Activated T-cell treated with anti-CD3 and anti-CD28 coated beads, Interleukin-2, amount 50 U/mL, for 24 hours (primary cell): Measurements from ENCODE around the gene PSG1.
A peak's percentile ranks its signal among the peaks of the same experiment; 100 is the strongest.
"Not testable (repeated sequence)": the region's sequence is repeated elsewhere in the genome, so short reads cannot be mapped to it uniquely, and the experiment has no call there.

Experiments used
- DNase-seq: peaks from one replicate; pipeline ENCODE4 v3.0.0-alpha.2; 2020
- H3K27ac Mint-ChIP-seq: 2 replicates; pipeline ENCODE4 v1.8.0; 2020; ENCODE audit warnings: mild to moderate bottlenecking, mixed read lengths
- H3K27me3 Mint-ChIP-seq: 2 replicates; pipeline ENCODE4 v1.8.0; 2020; ENCODE audit warnings: mixed read lengths
- H3K36me3 Mint-ChIP-seq: 2 replicates; pipeline ENCODE4 v1.8.0; 2020; ENCODE audit warnings: low read depth, mixed read lengths
- H3K4me1 Mint-ChIP-seq: 2 replicates; pipeline ENCODE4 v1.8.0; 2020; ENCODE audit warnings: low read depth, mixed read lengths
- H3K4me3 Mint-ChIP-seq: 2 replicates; pipeline ENCODE4 v1.8.0; 2020; ENCODE audit warnings: mild to moderate bottlenecking, moderate library complexity, mixed read lengths
- H3K9me3 Mint-ChIP-seq: 2 replicates; pipeline ENCODE4 v1.8.0; 2020; ENCODE audit warnings: mixed read lengths

Gene PSG1

DNA sequence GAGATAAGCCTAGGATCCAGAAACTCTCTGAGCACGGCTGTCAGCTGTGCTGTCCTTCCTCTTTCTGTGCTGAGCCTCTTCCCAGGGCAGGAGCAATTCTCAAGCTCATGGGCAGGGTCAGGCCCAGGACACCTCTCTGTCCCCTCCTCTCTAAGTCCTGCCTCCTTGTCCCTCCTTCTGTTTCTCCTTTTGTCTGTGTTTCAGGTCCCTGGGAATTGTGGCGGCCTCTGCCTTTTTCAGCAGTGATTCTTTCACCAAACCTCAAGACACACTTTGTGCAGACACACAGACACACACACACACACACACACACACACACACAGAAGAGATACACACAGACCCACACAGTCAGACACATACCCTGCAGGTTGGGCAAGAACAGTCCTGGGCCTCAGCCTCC, at the start of gene PSG1:
Gene PSG1 (minus strand): TSS at position 101 of the 400 bp plus-strand sequence. CDS start 132 bp downstream, outside the sequence.
- Mint-ChIP-seq H3K36me3 (no peaks in the 10 kb centered on the region), H3K4me1 (no peaks in the 10 kb centered on the region), H3K9me3 (no peaks in the 10 kb centered on the region), H3K27me3 (peaks cover 20% of the 10 kb centered on the region), H3K27ac (no peak within 1 kb of the TSS), H3K4me3 (no peak within 1 kb of the TSS)
- no peak for DNase-seq

DNA sequence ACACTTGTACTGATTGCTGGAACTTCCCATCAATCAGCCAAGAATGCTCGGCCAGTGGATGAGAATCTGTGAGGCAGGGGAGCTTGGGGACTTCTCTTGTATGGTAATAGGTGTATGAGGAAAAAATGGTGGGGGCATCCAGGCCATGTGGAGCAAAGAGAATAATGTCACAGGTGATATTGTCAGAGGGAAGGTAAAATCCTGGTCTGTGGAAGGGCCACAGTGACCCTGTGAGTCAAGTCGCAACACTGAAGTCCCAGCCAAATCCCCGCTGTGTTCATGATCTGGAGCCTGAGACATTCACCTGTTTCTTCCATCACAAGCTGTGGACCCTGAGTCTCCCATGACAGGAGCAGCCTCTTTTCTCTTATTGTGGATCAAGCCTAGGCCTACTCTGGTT, 49.4 kb upstream of the PSG1 start:
- H3K4me1 Mint-ChIP-seq: no peaks in the 10 kb centered on the region
- no peak overlapping the region for H3K27ac Mint-ChIP-seq
- H3K36me3 Mint-ChIP-seq: no peaks in the 10 kb centered on the region
- DNase-seq: no peak
- no peaks in the 10 kb centered on the region for H3K9me3 Mint-ChIP-seq
- peaks cover 26% of the 10 kb centered on the region for H3K27me3 Mint-ChIP-seq
- no peak overlapping the region for H3K4me3 Mint-ChIP-seq

DNA sequence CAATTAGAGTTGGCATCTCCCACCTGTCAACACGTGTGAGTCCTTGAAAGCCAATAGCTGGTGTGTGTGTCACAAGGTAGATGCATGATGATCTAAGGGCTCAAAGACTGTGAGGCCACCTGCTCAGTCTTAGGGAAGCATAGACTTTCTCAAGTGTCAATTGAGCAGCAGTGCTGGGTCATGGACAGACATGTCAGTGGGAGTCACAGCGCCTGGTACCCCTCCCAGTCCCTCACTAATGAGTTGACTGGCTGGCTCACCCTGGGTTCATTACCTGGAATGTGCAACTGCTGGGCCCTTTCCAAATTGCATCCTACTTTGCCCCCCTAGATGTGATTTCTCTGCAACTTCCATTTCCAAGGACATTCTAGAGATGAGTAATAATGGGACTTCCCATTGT, 47.3 kb upstream of the PSG1 start:
- Mint-ChIP-seq H3K27ac (no peak overlapping the region), H3K36me3 (no peaks in the 10 kb centered on the region), H3K27me3 (peaks cover 31% of the 10 kb centered on the region), H3K4me3 (no peak overlapping the region), H3K9me3 (no peaks in the 10 kb centered on the region), H3K4me1 (no peaks in the 10 kb centered on the region)
- DNase-seq: no peak

GRCh38 chr19:42923106-42923505, 43.6 kb upstream of the PSG1 start:
- peaks cover 27% of the 10 kb centered on the region for H3K27me3 Mint-ChIP-seq
- not testable (repeated sequence) for H3K36me3 Mint-ChIP-seq, H3K4me1 Mint-ChIP-seq, H3K9me3 Mint-ChIP-seq, H3K27ac Mint-ChIP-seq, H3K4me3 Mint-ChIP-seq
- peak; percentile 32 for DNase-seq

GRCh38 chr19:42920971-42921370, 41.5 kb upstream of the PSG1 start:
- H3K27me3 Mint-ChIP-seq: peaks cover 19% of the 10 kb centered on the region
- not testable (repeated sequence) for H3K27ac Mint-ChIP-seq, H3K4me1 Mint-ChIP-seq, DNase-seq, H3K4me3 Mint-ChIP-seq, H3K36me3 Mint-ChIP-seq, H3K9me3 Mint-ChIP-seq

- no peak overlapping the region for H3K4me3 Mint-ChIP-seq
- no peak for DNase-seq
- no peak overlapping the region for H3K27ac Mint-ChIP-seq
- H3K27me3 Mint-ChIP-seq: peaks cover 15% of the 10 kb centered on the region
- no peaks in the 10 kb centered on the region for H3K36me3 Mint-ChIP-seq
- no peaks in the 10 kb centered on the region for H3K9me3 Mint-ChIP-seq
- H3K4me1 Mint-ChIP-seq: no peaks in the 10 kb centered on the region
Observed at GRCh38 chr19:42919757-42920079, 40.2 kb upstream of the PSG1 start.

- H3K4me1 Mint-ChIP-seq, H3K27ac Mint-ChIP-seq, H3K9me3 Mint-ChIP-seq, DNase-seq, H3K4me3 Mint-ChIP-seq, H3K36me3 Mint-ChIP-seq: not testable (repeated sequence)
- peaks cover 15% of the 10 kb centered on the region for H3K27me3 Mint-ChIP-seq
Observed at GRCh38 chr19:42919070-42919756, 39.7 kb upstream of the PSG1 start.

- H3K27ac Mint-ChIP-seq, H3K4me3 Mint-ChIP-seq, H3K9me3 Mint-ChIP-seq, DNase-seq, H3K36me3 Mint-ChIP-seq, H3K4me1 Mint-ChIP-seq: not testable (repeated sequence)
- H3K27me3 Mint-ChIP-seq: peaks cover 15% of the 10 kb centered on the region
Observed at GRCh38 chr19:42918377-42919069, 39.0 kb upstream of the PSG1 start.

- not testable (repeated sequence) for H3K4me1 Mint-ChIP-seq, H3K27ac Mint-ChIP-seq, H3K36me3 Mint-ChIP-seq, H3K9me3 Mint-ChIP-seq, H3K4me3 Mint-ChIP-seq, DNase-seq
- peaks cover 15% of the 10 kb centered on the region for H3K27me3 Mint-ChIP-seq
Observed at GRCh38 chr19:42917634-42918033, 38.1 kb upstream of the PSG1 start, which contains the start of gene PSG6. TSS of gene PSG6 (minus strand) at chr19:42917894. CDS start at chr19:42917792, 102 bp downstream.

DNA sequence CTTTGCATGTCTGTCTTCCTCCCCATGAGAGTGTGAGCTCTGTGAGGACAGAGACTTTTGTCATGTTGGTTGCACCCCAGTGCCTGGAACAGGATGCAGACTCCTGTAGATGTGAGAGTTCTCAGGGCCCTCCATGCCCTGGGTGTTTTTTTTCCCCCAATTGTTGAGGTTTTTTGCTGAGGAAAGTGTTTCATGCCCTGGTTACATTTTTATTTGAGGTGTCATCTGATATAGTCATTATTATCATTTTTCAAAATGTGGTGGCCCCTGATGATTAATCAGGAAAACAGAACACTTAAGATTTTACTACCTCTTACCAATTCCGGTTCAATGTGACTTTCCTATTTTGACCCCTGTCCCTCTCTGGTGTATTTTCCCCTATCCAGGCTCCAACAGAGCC, 37.4 kb upstream of the PSG1 start:
- not testable (repeated sequence) for DNase-seq, H3K27ac Mint-ChIP-seq, H3K4me1 Mint-ChIP-seq, H3K4me3 Mint-ChIP-seq, H3K36me3 Mint-ChIP-seq, H3K27me3 Mint-ChIP-seq, H3K9me3 Mint-ChIP-seq

- H3K27me3 Mint-ChIP-seq, H3K4me3 Mint-ChIP-seq, DNase-seq, H3K4me1 Mint-ChIP-seq, H3K9me3 Mint-ChIP-seq, H3K36me3 Mint-ChIP-seq, H3K27ac Mint-ChIP-seq: not testable (repeated sequence)
Observed at GRCh38 chr19:42913516-42913915, 34.0 kb upstream of the PSG1 start.

DNA sequence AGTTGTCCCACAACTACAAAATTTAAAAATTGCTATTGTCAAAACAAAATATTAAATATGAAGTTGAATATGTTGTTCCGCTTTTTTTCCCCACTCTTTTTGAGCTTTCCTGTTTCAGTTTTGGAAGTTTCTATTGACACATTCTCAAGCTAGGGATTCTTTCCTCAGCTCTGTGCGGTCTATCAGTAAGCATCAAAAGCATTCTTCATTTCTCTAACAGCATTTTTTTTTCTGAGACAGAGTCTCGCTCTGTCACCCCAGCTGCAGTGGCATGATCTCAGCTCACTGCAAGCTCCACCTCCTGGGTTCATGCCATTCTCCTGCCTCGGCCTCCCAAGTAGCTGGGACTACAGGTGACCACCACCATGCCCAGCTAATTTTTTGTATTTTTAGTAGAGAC, 33.4 kb upstream of the PSG1 start:
- not testable (repeated sequence) for DNase-seq, H3K27ac Mint-ChIP-seq, H3K4me1 Mint-ChIP-seq, H3K27me3 Mint-ChIP-seq, H3K4me3 Mint-ChIP-seq, H3K9me3 Mint-ChIP-seq, H3K36me3 Mint-ChIP-seq

GRCh38 chr19:42911731-42912130, 32.2 kb upstream of the PSG1 start:
- not testable (repeated sequence) for H3K4me3 Mint-ChIP-seq, H3K27ac Mint-ChIP-seq, H3K27me3 Mint-ChIP-seq, DNase-seq, H3K36me3 Mint-ChIP-seq, H3K4me1 Mint-ChIP-seq, H3K9me3 Mint-ChIP-seq

DNA sequence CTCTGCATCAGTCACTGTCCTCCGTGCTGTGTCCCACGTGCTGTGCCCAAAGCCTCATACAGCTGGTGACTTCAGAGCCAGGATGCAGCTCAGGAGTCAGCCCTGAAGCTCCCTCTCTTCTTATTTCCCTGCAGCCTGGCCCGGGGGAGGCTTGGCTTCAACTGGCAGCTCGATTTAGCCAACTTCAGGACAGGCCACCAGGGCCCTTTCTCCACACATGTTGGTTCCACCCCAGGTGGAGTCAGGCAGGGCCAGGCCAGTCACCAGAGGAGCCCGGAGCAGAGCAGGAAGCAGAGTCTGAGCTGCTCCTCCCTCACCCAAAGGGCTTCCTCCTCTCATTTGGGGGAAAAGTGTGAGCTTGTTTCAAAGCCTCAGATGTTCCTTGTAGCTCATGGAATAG, 26.6 kb upstream of the PSG1 start:
- not testable (repeated sequence) for H3K27ac Mint-ChIP-seq, DNase-seq, H3K4me3 Mint-ChIP-seq, H3K36me3 Mint-ChIP-seq, H3K9me3 Mint-ChIP-seq, H3K4me1 Mint-ChIP-seq
- peaks cover 11% of the 10 kb centered on the region for H3K27me3 Mint-ChIP-seq

GRCh38 chr19:42900561-42900960, 21.0 kb upstream of the PSG1 start:
- not testable (repeated sequence) for DNase-seq, H3K27ac Mint-ChIP-seq, H3K9me3 Mint-ChIP-seq, H3K4me3 Mint-ChIP-seq, H3K4me1 Mint-ChIP-seq, H3K36me3 Mint-ChIP-seq
- peaks cover 37% of the 10 kb centered on the region for H3K27me3 Mint-ChIP-seq
